HepG2 (cell line): Measurements from ENCODE around the gene RNF168. TPM values are rescaled to one million over a fixed set of nuclear protein-coding genes. Genes with fewer than 3 reads are reported as not detected.

ENCODE experiments used
- ATF7-NPFF ChIP-seq: sonication (generic); formaldehyde crosslinking; IDR thresholded peaks from 2 replicates; pipeline ENCODE4 v1.8.1; 2023; ENCODE audit warnings: mild to moderate bottlenecking, low read depth, missing genetic modification reagents, moderate library complexity
- BATF2 ChIP-seq: sonication (generic); formaldehyde crosslinking; IDR thresholded peaks from 2 replicates; pipeline ENCODE4 v1.8.0; 2022; ENCODE audit warnings: mild to moderate bottlenecking, missing genetic modification reagents, moderate library complexity
- FLYWCH1 ChIP-seq: sonication (generic); formaldehyde crosslinking; IDR thresholded peaks from 2 replicates; pipeline ENCODE4 v1.8.1; 2023; ENCODE audit warnings: mild to moderate bottlenecking, missing genetic modification reagents
- FOXP1 ChIP-seq, 2 experiments: fragments of 450-650 bp in 1 of 2; IDR thresholded peaks; 2 replicates each; pipeline ENCODE4 v1.6.1; 2017 to 2018; ENCODE audit warnings: antibody characterized with exemption in 1 of 2
- HIVEP1 ChIP-seq: sonication (generic); formaldehyde crosslinking; IDR thresholded peaks from 2 replicates; pipeline ENCODE4 v1.4.0; 2020; ENCODE audit warnings: mild to moderate bottlenecking, missing genetic modification reagents
- YEATS4 ChIP-seq: sonication (generic); formaldehyde crosslinking; IDR thresholded peaks from 2 replicates; pipeline ENCODE4 v1.4.0; 2020; ENCODE audit warnings: missing genetic modification reagents, borderline replicate concordance
- ZNF142 ChIP-seq: sonication (generic); formaldehyde crosslinking; IDR thresholded peaks from 2 replicates; pipeline ENCODE4 v1.4.0; 2020; ENCODE audit warnings: missing genetic modification reagents
- ZNF253 ChIP-seq: sonication (generic); formaldehyde crosslinking; IDR thresholded peaks from 2 replicates; pipeline ENCODE4 v1.8.0; 2022; ENCODE audit warnings: mild to moderate bottlenecking, missing genetic modification reagents, borderline replicate concordance
- ZNF317 ChIP-seq: sonication (generic); formaldehyde crosslinking; IDR thresholded peaks from 2 replicates; pipeline ENCODE4 v1.5.0; 2020; ENCODE audit warnings: mild to moderate bottlenecking, missing genetic modification reagents
- ZNF678 ChIP-seq: sonication (generic); formaldehyde crosslinking; IDR thresholded peaks from 2 replicates; pipeline ENCODE4 v1.4.0; 2020; ENCODE audit warnings: mild to moderate bottlenecking, missing genetic modification reagents
- ZSCAN25 ChIP-seq: sonication (generic); formaldehyde crosslinking; IDR thresholded peaks from 2 replicates; pipeline ENCODE4 v1.8.0; 2022; ENCODE audit warnings: mild to moderate bottlenecking, missing genetic modification reagents
- polyA plus RNA-seq, 8 experiments: library from polyadenylated mRNA; depleted of rRNA in 3 of 8; stranded (reverse) in 7 of 8; unstranded in 1 of 8; fragments of >200 nt; fragmentation: Illumina TruSeq in 4 of 8; extraction: Trizol in 4 of 8; gene quantifications; 2 replicates each; pipeline versions ENCODE4 v1.2.1 to v1.2.3, GENCODE V29; 2011 to 2016; ENCODE audit warnings: low read depth in 4 of 8, missing spikeins in 1 of 8, mixed read lengths in 1 of 8; ENCODE audit not compliant: insufficient read depth in 1 of 8
- total RNA-seq, 5 experiments: library from RNA; depleted of rRNA; stranded (reverse); fragments of >200 nt; fragmentation: Illumina TruSeq; extraction: Trizol; gene quantifications; 2 replicates each; pipeline ENCODE4 v1.2.3, GENCODE V29; 2016; ENCODE audit warnings: low read depth in 1 of 5
- TF ChIP-seq, protein P1 (sequence below): sonication (generic); formaldehyde crosslinking; IDR thresholded peaks from 2 replicates; pipeline ENCODE4 v1.4.0; 2020; ENCODE audit warnings: mild to moderate bottlenecking, missing genetic modification reagents
- TF ChIP-seq, protein P2 (sequence below): sonication (generic); formaldehyde crosslinking; IDR thresholded peaks from 2 replicates; pipeline ENCODE4 v1.5.1; 2020; ENCODE audit warnings: missing genetic modification reagents, mild to moderate bottlenecking, borderline replicate concordance

The RNF168 gene
- total and polyA plus RNA-seq, 2 of the 13 experiments (the other 11 are each of a cell fraction or from before 2014, with no cell fraction given) = 3.7 to 22.9 TPM

- TF ChIP-seq, protein P1, sequence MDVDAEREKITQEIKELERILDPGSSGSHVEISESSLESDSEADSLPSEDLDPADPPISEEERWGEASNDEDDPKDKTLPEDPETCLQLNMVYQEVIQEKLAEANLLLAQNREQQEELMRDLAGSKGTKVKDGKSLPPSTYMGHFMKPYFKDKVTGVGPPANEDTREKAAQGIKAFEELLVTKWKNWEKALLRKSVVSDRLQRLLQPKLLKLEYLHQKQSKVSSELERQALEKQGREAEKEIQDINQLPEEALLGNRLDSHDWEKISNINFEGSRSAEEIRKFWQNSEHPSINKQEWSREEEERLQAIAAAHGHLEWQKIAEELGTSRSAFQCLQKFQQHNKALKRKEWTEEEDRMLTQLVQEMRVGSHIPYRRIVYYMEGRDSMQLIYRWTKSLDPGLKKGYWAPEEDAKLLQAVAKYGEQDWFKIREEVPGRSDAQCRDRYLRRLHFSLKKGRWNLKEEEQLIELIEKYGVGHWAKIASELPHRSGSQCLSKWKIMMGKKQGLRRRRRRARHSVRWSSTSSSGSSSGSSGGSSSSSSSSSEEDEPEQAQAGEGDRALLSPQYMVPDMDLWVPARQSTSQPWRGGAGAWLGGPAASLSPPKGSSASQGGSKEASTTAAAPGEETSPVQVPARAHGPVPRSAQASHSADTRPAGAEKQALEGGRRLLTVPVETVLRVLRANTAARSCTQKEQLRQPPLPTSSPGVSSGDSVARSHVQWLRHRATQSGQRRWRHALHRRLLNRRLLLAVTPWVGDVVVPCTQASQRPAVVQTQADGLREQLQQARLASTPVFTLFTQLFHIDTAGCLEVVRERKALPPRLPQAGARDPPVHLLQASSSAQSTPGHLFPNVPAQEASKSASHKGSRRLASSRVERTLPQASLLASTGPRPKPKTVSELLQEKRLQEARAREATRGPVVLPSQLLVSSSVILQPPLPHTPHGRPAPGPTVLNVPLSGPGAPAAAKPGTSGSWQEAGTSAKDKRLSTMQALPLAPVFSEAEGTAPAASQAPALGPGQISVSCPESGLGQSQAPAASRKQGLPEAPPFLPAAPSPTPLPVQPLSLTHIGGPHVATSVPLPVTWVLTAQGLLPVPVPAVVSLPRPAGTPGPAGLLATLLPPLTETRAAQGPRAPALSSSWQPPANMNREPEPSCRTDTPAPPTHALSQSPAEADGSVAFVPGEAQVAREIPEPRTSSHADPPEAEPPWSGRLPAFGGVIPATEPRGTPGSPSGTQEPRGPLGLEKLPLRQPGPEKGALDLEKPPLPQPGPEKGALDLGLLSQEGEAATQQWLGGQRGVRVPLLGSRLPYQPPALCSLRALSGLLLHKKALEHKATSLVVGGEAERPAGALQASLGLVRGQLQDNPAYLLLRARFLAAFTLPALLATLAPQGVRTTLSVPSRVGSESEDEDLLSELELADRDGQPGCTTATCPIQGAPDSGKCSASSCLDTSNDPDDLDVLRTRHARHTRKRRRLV (CRISPR knock-in tag) = peak; percentile 56
- TF ChIP-seq ZNF678 (CRISPR knock-in tag) = 0 out of 2 replicates have a peak, but pooled peaks have one; percentile 13
- peak; percentile 56 for TF ChIP-seq HIVEP1 (CRISPR knock-in tag)
- TF ChIP-seq, protein P2, sequence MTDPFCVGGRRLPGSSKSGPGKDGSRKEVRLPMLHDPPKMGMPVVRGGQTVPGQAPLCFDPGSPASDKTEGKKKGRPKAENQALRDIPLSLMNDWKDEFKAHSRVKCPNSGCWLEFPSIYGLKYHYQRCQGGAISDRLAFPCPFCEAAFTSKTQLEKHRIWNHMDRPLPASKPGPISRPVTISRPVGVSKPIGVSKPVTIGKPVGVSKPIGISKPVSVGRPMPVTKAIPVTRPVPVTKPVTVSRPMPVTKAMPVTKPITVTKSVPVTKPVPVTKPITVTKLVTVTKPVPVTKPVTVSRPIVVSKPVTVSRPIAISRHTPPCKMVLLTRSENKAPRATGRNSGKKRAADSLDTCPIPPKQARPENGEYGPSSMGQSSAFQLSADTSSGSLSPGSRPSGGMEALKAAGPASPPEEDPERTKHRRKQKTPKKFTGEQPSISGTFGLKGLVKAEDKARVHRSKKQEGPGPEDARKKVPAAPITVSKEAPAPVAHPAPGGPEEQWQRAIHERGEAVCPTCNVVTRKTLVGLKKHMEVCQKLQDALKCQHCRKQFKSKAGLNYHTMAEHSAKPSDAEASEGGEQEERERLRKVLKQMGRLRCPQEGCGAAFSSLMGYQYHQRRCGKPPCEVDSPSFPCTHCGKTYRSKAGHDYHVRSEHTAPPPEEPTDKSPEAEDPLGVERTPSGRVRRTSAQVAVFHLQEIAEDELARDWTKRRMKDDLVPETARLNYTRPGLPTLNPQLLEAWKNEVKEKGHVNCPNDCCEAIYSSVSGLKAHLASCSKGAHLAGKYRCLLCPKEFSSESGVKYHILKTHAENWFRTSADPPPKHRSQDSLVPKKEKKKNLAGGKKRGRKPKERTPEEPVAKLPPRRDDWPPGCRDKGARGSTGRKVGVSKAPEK = no peak
- no peak for TF ChIP-seq BATF2 (CRISPR knock-in tag)
- TF ChIP-seq YEATS4 (CRISPR knock-in tag) = peak; percentile 49
- TF ChIP-seq ZSCAN25 = no peak
- TF ChIP-seq ZNF142 (CRISPR knock-in tag) = no peak
- TF ChIP-seq ATF7-NPFF (CRISPR knock-in tag) = peak; percentile 13
- no peak for TF ChIP-seq FLYWCH1 (CRISPR knock-in tag)
- TF ChIP-seq ZNF317 (CRISPR knock-in tag) = no peak
- no peak for TF ChIP-seq ZNF253 (CRISPR knock-in tag)
- TF ChIP-seq FOXP1 (IDR thresholded peaks at IDR 0.05) = no peak
- no peak for TF ChIP-seq FOXP1 (CRISPR knock-in tag; IDR thresholded peaks at IDR 0.05)
These were observed 72.1 kb downstream of the RNF168 start (continued) for GRCh38 chr3:196431181-196432136.
